ENCODE data around the gene MYBPC2. TPM values are rescaled to one million over a fixed set of nuclear protein-coding genes. Genes with fewer than 3 reads are reported as not detected.

MYBPC2 gene
- total RNA-seq, 2 donors from 2014 or later: not detected

- Histone ChIP-seq H3K9me3 (no peaks in the 10 kb centered on the region), H3K36me3 (peaks cover 9% of the 10 kb centered on the region), H3K27me3 (no peaks in the 10 kb centered on the region), H3K27ac (no peak overlapping the region), H3K4me1 (peaks cover 8% of the 10 kb centered on the region), H3K9ac (ENCODE audit: low read depth in 2 of 2, low read length in 2 of 2) (no peak overlapping the region), H3K4me3 (no peak overlapping the region)
- TF ChIP-seq CTCF (IDR thresholded peaks at IDR 0.05): no peak
- no peak for DNase-seq
- intact Hi-C loops (cut with DNase I): no loop called here
These were observed 48.9 kb downstream of the MYBPC2 start for GRCh38 chr19:50481351-50482149.

DNA sequence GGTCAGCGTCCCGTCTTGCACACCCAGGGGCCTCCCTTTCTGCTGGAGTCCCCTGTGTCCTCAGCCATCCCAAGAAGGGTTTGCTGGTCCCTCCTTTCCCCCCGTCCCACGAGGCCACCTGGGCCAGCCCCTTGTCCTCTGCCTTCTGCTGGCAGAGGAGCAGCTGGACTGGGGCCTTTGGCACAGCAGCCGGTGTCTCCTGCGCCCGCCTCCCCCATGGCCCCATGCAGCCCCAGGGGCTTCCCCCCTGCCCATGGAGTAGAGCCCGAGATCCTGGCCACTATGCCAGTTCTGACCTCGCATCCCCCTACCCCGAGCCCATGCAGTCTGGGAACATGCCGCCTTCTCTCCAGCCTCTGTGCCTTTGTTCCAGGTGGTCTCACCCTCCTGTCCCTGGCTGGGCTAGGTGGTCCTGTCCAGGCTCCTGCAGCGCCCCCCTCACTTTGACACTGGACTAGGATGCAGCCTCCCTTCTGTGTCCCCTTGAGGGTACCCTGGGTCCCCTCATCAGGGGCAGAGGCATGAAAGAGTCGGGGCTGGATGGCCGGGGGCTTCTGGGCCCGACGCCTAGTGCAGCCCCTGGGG is 49.7 kb downstream of the MYBPC2 start:
- H3K36me3 ChIP-seq: peaks cover 9% of the 10 kb centered on the region
- no peak overlapping the region for H3K27ac ChIP-seq
- no peak overlapping the region for H3K9ac ChIP-seq (ENCODE audit: low read depth in 2 of 2, low read length in 2 of 2)
- no peak for DNase-seq
- H3K9me3 ChIP-seq: no peaks in the 10 kb centered on the region
- peaks cover 4% of the 10 kb centered on the region for H3K4me1 ChIP-seq
- intact Hi-C loops (cut with DNase I): no loop called here
- no peaks in the 10 kb centered on the region for H3K27me3 ChIP-seq
- no peak overlapping the region for H3K4me3 ChIP-seq
- TF ChIP-seq CTCF (IDR thresholded peaks at IDR 0.05): no peak

- Histone ChIP-seq H3K27me3 (no peaks in the 10 kb centered on the region), H3K9ac (ENCODE audit: low read depth in 2 of 2, low read length in 2 of 2) (no peak overlapping the region), H3K4me3 (no peak overlapping the region), H3K36me3 (peaks cover 9% of the 10 kb centered on the region), H3K27ac (no peak overlapping the region), H3K9me3 (no peaks in the 10 kb centered on the region), H3K4me1 (no peaks in the 10 kb centered on the region)
- intact Hi-C loops (cut with DNase I): no loop called here
- no peak for DNase-seq
- TF ChIP-seq CTCF (IDR thresholded peaks at IDR 0.05): no peak
These were observed 50.2 kb downstream of the MYBPC2 start for GRCh38 chr19:50482916-50483315.

DNA sequence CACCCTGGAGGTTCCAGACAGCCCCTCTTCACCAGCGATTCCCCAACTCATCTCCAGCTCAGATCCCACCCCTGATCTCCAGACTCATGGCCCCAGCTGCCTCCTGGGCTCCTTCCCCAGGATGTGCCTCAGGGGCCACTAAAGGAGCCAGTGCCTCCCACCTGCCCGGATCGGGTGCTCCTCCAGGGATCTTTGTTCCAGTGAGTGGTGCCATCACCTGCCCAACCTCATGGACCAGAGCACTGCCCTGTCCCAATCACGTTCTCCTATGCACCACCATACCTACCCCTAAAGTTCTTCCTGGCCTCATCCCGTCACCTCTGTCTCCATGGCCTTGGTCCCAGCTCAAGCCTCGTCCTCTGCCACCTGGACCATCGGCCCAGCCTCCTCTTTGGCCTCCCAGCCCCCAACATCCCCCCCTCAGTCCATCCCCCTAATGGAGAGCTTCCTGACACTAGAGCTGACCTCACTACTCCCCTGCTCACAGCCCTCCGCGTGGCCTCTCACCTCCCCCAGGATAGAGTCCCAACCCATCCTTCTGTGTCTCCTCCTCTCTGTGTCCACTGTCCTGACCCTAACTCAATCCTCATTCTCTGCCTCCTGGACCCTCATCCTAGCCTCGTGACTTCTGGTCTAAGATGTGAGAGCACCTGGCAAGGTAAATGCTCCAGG is 52.7 kb downstream of the MYBPC2 start:
- Histone ChIP-seq H3K9me3 (no peaks in the 10 kb centered on the region), H3K27me3 (no peaks in the 10 kb centered on the region), H3K36me3 (peaks cover 5% of the 10 kb centered on the region), H3K4me3 (no peak overlapping the region), H3K27ac (no peak overlapping the region), H3K4me1 (no peaks in the 10 kb centered on the region), H3K9ac (ENCODE audit: low read depth in 2 of 2, low read length in 2 of 2) (no peak overlapping the region)
- intact Hi-C loops (cut with DNase I): no loop called here
- TF ChIP-seq CTCF (IDR thresholded peaks at IDR 0.05): no peak
- no peak for DNase-seq

DNA sequence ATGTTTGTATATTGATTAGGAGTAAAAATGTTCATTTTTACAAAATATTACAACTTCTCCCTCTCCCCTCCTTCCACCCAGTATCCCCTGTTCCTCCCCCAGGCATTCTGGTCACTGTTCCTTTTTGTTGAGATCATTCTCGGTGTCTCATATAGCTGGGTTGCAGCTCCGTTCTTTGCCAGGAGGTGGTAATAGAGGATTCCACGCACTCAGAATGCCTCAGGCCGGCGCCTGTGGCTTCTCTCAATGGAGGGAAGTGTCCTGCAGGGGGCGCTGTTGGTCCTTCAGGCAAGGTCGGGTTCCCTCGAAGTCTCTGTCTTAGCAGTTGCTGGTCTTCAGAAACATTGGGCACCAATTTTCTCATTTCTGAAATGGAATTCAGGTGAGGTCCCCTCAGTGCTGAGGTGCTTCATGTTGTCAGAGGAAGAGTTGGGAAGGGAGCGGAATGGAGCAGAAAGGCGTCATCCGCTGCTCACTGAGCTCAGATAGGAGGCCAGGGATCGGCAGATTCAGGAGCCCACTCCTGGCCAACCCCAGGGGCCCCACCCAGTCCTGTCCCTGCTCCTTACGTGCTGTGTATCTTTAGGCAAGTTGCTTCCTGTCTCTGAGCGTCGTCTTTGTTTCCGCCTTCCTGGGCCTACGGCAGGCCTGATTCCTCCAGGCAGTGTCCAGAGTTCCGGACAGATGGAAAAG is 54.3 kb downstream of the MYBPC2 start:
- Histone ChIP-seq H3K4me1 (no peaks in the 10 kb centered on the region), H3K27me3 (no peaks in the 10 kb centered on the region), H3K27ac (no peak overlapping the region), H3K9ac (ENCODE audit: low read depth in 2 of 2, low read length in 2 of 2) (no peak overlapping the region), H3K36me3 (no peaks in the 10 kb centered on the region), H3K9me3 (no peaks in the 10 kb centered on the region), H3K4me3 (no peak overlapping the region)
- peak; percentile 41 for DNase-seq
- intact Hi-C loops (cut with DNase I): no loop called here
- no peak for TF ChIP-seq CTCF (IDR thresholded peaks at IDR 0.05)

Data from colonic mucosa (tissue), 4 donors.